Activated naive CD4-positive, alpha-beta T cell treated with anti-CD3 and anti-CD28 coated beads, Interleukin-2, amount 10 ng/mL, durations not matched to agents 7 days and 5 days (primary cell): ENCODE data around the gene SLX9.

Experiments
- CTCF ChIA-PET: fragments of 350-600 bp; sonication (Branson Sonifier 250); formaldehyde crosslinking; loops from one replicate; lab custom pipeline; 2021; ENCODE audit warnings: antibody characterized with exemption; lab: Charles Lee
- DNase-seq: peaks from one replicate; pipeline ENCODE4 v3.0.0-alpha.2; 2020
- H3K27ac Mint-ChIP-seq: one replicate; pipeline ENCODE4 v1.8.0; 2021; ENCODE audit warnings: mild to moderate bottlenecking, moderate library complexity, mixed read lengths
- H3K27me3 Mint-ChIP-seq: one replicate; pipeline ENCODE4 v1.8.0; 2021; ENCODE audit warnings: mild to moderate bottlenecking, mixed read lengths
- H3K36me3 Mint-ChIP-seq: one replicate; pipeline ENCODE4 v1.8.0; 2021; ENCODE audit warnings: mixed read lengths
- H3K4me1 Mint-ChIP-seq: one replicate; pipeline ENCODE4 v1.8.0; 2021; ENCODE audit warnings: mixed read lengths
- H3K4me3 Mint-ChIP-seq: one replicate; pipeline ENCODE4 v1.8.0; 2021; ENCODE audit warnings: mild to moderate bottlenecking, moderate library complexity, mixed read lengths
- H3K9me3 Mint-ChIP-seq: one replicate; pipeline ENCODE4 v1.8.0; 2021; ENCODE audit warnings: mixed read lengths

The SLX9 gene

DNA sequence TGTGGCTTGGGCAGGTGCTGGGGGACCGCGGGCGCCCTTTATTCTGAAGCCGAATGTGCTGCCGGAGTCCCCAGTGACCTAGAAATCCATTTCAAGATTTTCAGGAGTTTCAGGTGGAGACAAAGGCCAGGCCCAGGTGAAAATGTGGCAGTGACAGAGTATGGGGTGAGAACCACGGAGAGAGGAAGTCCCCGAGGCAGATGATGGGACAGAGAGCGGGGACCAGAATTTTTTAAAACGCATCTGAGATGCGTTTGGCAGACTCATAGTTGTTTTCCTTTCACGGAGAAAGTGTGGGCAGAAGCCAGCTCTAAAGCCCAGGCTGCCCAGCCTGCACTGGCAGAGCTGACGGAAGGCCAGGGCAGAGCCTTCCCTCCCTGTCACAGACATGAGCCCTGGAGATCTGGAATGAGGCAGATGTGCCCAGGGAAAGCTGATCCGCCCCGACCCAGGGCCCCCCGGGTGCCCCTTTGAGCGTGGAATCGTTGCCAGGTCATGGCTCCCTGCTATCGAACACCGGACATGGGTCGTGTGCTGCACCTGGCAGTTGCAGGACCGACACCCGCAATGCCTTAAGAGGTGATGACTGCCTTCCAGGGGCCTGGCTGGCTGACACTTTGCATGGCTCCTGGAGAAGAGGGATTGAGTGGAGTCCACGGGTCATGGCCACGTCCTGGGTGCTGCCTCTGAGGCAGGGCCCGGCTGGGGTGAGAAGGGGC, 6.5 kb upstream of the SLX9 start:
- Mint-ChIP-seq H3K36me3 (peaks cover 9% of the 10 kb centered on the region), H3K4me3 (peak overlapping the region; percentile 50), H3K27me3 (no peaks in the 10 kb centered on the region), H3K27ac (no peak overlapping the region), H3K9me3 (peaks cover 3% of the 10 kb centered on the region), H3K4me1 (peaks cover 37% of the 10 kb centered on the region)
- no peak for DNase-seq
- CTCF ChIA-PET = interaction anchor here (1.7 to 4.9 kb wide), 7 partner anchors 16 to 133 kb away, joined by 8 to 68 read pairs (median 16); partner anchors contain the start of gene UBE2G2

DNA sequence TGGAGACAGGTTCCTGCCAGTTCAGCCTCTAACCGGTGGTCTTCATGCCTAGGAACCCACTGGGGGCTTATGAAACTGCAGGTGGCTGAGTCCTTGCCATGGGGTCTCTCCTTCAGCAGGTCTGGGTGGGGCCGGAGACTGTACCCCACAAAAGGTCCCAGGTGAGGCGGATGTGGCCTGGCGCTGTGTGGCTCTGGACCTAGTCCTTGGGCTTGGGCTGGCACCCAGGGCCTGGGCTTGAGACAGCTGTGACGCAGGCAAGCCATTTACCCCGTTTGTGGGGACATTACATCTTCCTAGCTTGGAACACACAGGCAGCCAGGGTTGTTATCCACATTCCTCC, 5.9 kb upstream of the SLX9 start:
- no peak overlapping the region for H3K27ac Mint-ChIP-seq
- H3K36me3 Mint-ChIP-seq = peaks cover 9% of the 10 kb centered on the region
- no peak for DNase-seq
- H3K27me3 Mint-ChIP-seq = no peaks in the 10 kb centered on the region
- H3K4me3 Mint-ChIP-seq = no peak overlapping the region
- CTCF ChIA-PET = interaction anchor here (1.1 to 4.9 kb wide), 4 partner anchors 22 to 134 kb away, joined by 3 to 68 read pairs (median 31); partner anchors contain the start of gene UBE2G2
- H3K9me3 Mint-ChIP-seq = peaks cover 3% of the 10 kb centered on the region
- peaks cover 39% of the 10 kb centered on the region for H3K4me1 Mint-ChIP-seq

DNA sequence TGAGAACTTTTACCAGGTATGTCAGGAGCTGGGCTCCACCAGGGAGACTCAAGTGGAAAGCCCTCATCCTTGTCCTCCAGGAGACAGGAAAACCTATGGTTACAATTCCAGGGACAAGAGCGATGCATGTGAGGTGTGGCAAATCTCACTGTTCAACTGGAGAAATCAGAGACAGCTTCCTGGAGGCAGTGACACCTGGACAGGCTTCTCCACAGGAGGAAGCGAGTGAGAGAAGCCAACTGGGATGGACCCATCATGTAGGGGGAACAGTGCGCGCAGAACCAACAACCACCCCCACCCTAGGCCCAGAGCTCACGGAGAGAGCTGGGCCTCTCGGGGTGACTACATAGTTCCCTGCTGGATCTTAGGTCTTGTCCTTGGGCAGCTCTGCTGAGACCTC, 5.6 kb upstream of the SLX9 start:
- H3K9me3 Mint-ChIP-seq = peaks cover 3% of the 10 kb centered on the region
- H3K4me1 Mint-ChIP-seq = peaks cover 39% of the 10 kb centered on the region
- H3K27me3 Mint-ChIP-seq = no peaks in the 10 kb centered on the region
- H3K36me3 Mint-ChIP-seq = peaks cover 7% of the 10 kb centered on the region
- CTCF ChIA-PET = interaction anchor here (1.1 to 4.9 kb wide), 4 partner anchors 23 to 134 kb away, joined by 3 to 68 read pairs (median 31); partner anchors contain the start of gene UBE2G2
- no peak for DNase-seq
- no peak overlapping the region for H3K27ac Mint-ChIP-seq
- no peak overlapping the region for H3K4me3 Mint-ChIP-seq

DNA sequence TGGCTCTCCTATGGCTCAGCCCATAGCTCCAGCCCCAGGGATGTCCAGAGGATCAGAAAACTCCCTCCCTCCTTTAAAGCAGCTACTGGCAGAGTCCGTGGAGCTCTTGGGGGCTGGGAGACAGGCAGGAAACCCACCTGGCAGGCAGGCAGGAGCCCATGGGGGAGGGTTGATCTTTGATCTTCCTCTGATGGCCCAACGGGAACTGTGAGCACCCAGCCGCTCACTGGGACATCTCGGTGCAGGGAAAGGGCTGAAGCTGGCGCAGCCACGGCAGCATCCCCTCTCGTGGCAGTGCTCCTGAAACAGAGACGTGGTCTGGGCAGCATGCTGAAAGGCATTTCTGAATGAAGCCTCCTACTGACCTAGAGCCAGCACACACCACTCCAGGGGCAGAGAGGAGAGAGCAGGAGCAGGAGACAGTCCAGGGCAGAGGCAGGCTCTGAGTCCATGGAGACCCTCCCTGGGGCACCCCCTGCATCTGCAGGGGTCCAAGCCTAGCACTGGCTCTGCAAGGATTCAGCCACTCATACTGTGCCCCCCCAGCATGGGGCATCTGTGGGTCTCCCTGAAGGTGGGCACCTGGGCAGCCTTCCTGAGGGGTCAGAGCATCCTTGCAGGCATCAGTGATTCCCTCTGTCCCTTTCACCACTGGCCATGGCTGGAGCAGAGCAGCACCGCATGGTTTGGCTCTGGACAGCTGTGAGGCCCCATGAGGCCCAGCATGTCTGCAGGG, 4.9 kb upstream of the SLX9 start:
- H3K4me3 Mint-ChIP-seq = no peak overlapping the region
- H3K27ac Mint-ChIP-seq = no peak overlapping the region
- no peaks in the 10 kb centered on the region for H3K27me3 Mint-ChIP-seq
- H3K4me1 Mint-ChIP-seq = peaks cover 34% of the 10 kb centered on the region
- H3K36me3 Mint-ChIP-seq = peaks cover 2% of the 10 kb centered on the region
- no peaks in the 10 kb centered on the region for H3K9me3 Mint-ChIP-seq
- DNase-seq = no peak
- CTCF ChIA-PET = interaction anchor here (1.1 to 4.9 kb wide), 4 partner anchors 23 to 135 kb away, joined by 3 to 68 read pairs (median 31); partner anchors contain the start of gene UBE2G2

DNA sequence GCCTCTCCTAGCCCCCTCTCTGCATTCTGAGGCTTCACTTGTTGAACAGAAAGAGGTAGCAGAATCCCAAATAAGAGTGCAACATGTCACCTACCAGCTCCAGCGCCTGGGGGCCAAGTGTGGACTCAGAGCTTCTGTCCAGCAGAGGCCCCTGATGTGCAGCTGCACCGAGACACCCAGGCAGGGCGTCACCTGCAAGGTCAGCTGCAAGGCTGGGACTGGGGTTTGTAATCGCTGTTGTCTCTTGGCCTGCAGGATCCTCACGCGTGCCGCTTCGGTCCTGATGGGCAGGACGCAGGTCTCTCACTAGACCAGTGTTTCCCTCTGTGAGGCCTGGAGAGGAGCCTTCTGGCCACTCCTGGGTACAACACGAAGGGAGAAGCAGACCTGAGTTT, 4.3 kb upstream of the SLX9 start:
- peaks cover 2% of the 10 kb centered on the region for H3K36me3 Mint-ChIP-seq
- DNase-seq = no peak
- CTCF ChIA-PET = no interaction called here
- no peaks in the 10 kb centered on the region for H3K27me3 Mint-ChIP-seq
- peaks cover 30% of the 10 kb centered on the region for H3K4me1 Mint-ChIP-seq
- H3K4me3 Mint-ChIP-seq = no peak overlapping the region
- H3K9me3 Mint-ChIP-seq = no peaks in the 10 kb centered on the region
- H3K27ac Mint-ChIP-seq = no peak overlapping the region

DNA sequence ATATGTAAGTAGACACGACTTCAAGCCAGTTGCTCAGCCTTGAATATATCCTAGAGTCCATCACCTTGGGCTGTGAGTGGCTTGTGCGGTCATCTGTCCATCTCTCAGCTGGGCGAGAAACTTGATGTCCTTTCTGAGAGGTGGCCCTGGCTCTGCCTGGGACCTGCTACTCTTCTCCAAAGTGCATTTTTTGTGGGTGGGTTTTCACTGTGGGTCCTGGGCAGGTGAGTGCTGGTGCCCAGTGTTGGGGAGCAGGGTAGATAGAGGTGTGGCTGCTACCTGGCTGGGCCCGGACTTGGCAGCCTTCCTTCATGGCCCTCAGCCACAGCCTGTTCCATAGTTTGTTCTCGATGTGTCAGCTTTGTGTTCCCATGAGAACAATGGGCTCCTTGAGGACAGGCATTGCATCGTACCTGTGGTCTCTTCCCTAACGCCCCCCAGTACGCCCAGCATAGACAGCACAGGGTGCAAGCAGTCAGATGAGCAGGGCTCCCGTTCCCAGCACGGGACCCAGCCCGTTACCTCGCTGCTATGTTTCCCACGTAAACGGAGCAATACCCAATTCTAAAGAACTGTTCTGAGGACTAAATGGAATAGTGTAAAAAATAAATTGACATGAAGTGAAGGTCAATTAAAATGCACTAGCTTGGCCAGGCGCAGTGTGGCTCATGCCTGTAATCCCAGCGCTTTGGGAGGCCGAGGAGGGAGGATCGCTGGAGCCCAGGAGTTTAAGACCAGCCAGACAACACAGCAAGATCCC, 877 bp upstream of the SLX9 start:
- DNase-seq = no peak
- CTCF ChIA-PET = interaction anchor here (1.2 kb wide), 1 partner anchor 138 kb away, joined by 4 read pairs; no protein-coding TSS in a partner anchor
- Mint-ChIP-seq H3K9me3 (no peaks in the 10 kb centered on the region), H3K27ac (peak overlapping the region; percentile 85), H3K4me3 (peak overlapping the region; percentile 84), H3K36me3 (peaks cover 9% of the 10 kb centered on the region), H3K4me1 (peaks cover 45% of the 10 kb centered on the region), H3K27me3 (no peaks in the 10 kb centered on the region)

DNA sequence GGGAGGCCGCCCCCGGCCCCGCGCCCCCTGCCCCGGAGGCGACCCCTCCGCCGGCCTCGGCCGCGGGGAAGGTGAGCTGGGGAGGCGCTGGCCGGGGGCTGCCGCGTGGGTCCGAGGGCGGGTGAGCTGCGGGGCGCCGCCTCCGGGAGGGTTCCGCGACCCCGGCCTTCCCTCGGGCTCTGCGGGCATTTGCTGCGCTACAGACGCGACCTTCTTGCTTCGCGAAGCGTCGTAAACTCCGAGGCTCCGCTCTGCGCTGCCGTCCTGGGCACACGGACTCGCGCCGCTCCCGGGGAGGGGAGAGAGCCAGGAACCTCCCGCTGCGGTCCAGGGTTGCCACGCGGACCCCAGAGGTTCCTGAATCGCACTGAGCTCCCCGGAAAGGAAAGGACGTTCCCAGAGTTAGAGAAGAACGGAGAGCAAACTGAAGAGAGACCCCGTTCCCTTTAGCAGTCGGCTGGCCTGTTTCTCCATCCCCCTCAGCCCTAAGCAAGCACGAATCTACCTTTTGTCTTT, 345 bp downstream of the SLX9 start:
- Mint-ChIP-seq H3K4me3 (peak overlapping the region; percentile 84), H3K27ac (peak overlapping the region; percentile 0), H3K36me3 (peaks cover 18% of the 10 kb centered on the region), H3K4me1 (peaks cover 48% of the 10 kb centered on the region), H3K27me3 (no peaks in the 10 kb centered on the region), H3K9me3 (no peaks in the 10 kb centered on the region)
- no peak for DNase-seq
- CTCF ChIA-PET = interaction anchor here (1.0 to 1.4 kb wide), 3 partner anchors 13 to 188 kb away, joined by 4 read pairs; no protein-coding TSS in a partner anchor

DNA sequence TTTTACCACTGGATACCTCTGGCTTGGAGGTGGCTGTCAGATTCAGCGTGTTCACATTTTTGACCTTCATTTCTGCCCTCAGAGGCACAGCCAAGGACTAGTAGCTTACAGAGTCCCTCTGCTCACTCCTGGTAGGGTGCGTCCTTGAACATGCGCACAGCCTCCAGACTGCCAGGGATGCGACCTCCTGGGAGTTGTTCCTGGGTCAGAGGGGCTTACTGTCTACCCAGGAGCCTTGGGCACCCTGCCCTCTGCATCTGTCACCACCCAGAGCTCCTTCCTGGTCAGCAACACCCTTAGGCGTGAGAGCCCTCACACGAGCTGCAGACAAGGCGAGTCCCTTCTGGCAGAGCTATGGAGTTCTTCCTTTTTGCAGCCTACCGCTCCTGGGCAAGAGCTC, 1.7 kb downstream of the SLX9 start:
- peaks cover 48% of the 10 kb centered on the region for H3K4me1 Mint-ChIP-seq
- no peak overlapping the region for H3K27ac Mint-ChIP-seq
- CTCF ChIA-PET = interaction anchor here (0.7 to 1.4 kb wide), 5 partner anchors 8 to 197 kb away, joined by 3 to 6 read pairs (median 3); no protein-coding TSS in a partner anchor
- H3K36me3 Mint-ChIP-seq = peaks cover 21% of the 10 kb centered on the region
- H3K4me3 Mint-ChIP-seq = peak overlapping the region; percentile 74
- no peaks in the 10 kb centered on the region for H3K27me3 Mint-ChIP-seq
- H3K9me3 Mint-ChIP-seq = no peaks in the 10 kb centered on the region
- DNase-seq = no peak

DNA sequence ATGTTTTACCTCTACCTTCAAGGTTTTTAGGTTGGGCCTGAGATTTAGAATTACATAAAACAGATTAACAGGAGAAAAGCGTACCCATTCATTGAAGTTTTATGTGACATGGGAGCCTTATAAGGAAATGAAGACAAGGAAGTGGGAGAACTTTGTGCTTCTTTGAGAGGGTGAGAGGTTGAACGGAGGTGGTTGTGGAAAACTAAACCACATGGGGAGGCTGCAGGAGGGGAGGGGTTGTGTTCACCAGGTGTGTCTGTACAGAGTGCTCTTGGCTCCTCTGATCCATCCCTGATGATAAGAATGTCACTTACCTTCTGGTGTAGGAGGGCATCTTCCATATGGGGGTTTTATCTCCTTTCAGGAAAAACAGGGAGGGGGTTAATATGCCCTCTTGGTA, 2.7 kb downstream of the SLX9 start:
- no peaks in the 10 kb centered on the region for H3K27me3 Mint-ChIP-seq
- peak overlapping the region; percentile 64 for H3K4me3 Mint-ChIP-seq
- CTCF ChIA-PET = interaction anchor here (0.7 to 14.6 kb wide), 8 partner anchors 10 to 197 kb away, joined by 3 to 231 read pairs (median 3); no protein-coding TSS in a partner anchor
- no peak for DNase-seq
- H3K4me1 Mint-ChIP-seq = peaks cover 54% of the 10 kb centered on the region
- H3K36me3 Mint-ChIP-seq = peaks cover 26% of the 10 kb centered on the region
- no peaks in the 10 kb centered on the region for H3K9me3 Mint-ChIP-seq
- no peak overlapping the region for H3K27ac Mint-ChIP-seq

DNA sequence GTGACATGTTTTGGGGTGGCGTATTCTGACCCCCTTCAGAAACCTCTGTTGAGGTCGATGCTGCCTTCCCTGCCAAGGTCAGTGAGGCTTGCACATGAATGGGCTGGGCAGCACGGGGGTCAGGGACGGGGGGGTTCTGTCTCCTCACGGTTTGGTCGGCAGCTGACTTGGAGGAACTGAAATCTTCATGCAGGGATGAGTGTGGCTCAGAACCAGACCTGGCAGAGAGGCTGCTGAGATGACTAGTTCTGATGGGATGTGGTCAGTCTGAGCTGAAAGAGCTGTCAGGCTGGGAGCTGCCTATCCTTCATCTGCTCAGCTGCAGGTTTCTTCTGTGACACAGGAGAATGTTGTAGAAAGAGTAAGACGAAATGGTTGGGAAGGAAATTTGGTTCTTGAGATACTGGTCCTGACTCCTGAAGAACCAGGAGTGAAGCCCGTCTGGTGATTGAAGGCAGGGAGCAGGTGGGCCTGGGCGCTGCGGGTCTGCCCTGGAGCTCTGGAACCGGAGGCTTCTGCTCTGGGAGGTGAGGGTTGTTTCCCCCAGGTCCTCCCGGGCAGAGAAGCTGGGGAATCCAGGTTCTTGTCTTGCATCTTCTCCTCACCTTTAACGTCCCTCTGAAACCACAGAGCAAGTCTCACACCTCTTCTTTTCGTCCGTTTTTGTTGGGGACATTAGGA, 3.3 kb downstream of the SLX9 start:
- no peak overlapping the region for H3K27ac Mint-ChIP-seq
- H3K4me3 Mint-ChIP-seq = no peak overlapping the region
- no peaks in the 10 kb centered on the region for H3K9me3 Mint-ChIP-seq
- no peaks in the 10 kb centered on the region for H3K27me3 Mint-ChIP-seq
- no peak for DNase-seq
- CTCF ChIA-PET = interaction anchor here (1.0 to 14.6 kb wide), 5 partner anchors 11 to 197 kb away, joined by 3 to 231 read pairs (median 3); no protein-coding TSS in a partner anchor
- H3K4me1 Mint-ChIP-seq = peaks cover 54% of the 10 kb centered on the region
- peaks cover 28% of the 10 kb centered on the region for H3K36me3 Mint-ChIP-seq

DNA sequence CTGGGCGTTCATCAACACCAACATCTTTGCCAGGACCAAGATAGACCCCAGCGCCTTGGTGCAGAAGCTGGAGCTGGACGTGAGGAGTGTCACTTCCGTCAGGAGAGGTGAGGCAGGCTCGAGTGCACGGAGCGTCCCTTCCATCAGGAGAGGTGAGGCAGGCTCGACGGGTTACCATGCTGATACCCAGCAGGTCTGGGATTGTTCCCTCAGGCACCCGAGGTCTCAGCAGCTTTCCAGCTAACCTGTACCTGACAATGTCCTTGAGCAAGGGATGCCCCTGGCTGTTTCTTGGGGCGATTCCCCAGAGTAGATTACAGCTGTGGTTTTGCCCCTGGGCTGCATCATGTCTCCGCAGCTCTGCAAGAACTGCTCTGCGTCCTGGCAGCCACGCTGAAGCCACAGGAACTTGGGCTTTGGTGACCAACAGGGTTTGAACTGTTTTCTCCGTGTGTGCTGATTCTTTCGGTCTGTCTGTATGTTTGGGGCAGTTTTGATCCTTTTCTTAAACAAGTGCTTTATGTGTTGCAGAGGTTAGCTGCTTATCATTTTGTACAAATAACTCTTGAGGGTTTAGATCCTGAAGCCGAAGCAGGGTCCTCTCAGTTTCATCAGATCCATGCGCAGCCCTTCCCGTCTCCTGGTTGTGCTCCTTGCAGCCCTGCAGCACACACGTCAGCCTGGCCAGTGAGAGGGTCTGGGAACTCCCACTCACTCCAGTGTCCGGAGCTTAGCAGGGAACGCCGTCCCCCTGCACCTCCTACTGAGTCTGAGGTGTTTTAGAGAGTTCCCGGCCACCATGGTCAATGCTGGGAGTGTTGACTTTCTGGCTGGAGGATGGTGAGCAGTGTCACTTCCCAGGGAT, 4.1 kb downstream of the SLX9 start:
- Mint-ChIP-seq H3K36me3 (peaks cover 28% of the 10 kb centered on the region), H3K27me3 (no peaks in the 10 kb centered on the region), H3K4me3 (no peak overlapping the region), H3K27ac (no peak overlapping the region), H3K9me3 (no peaks in the 10 kb centered on the region), H3K4me1 (peaks cover 46% of the 10 kb centered on the region)
- DNase-seq = no peak
- CTCF ChIA-PET = interaction anchor here (0.6 to 14.6 kb wide), 5 partner anchors 33 to 196 kb away, joined by 3 to 231 read pairs (median 3); no protein-coding TSS in a partner anchor

DNA sequence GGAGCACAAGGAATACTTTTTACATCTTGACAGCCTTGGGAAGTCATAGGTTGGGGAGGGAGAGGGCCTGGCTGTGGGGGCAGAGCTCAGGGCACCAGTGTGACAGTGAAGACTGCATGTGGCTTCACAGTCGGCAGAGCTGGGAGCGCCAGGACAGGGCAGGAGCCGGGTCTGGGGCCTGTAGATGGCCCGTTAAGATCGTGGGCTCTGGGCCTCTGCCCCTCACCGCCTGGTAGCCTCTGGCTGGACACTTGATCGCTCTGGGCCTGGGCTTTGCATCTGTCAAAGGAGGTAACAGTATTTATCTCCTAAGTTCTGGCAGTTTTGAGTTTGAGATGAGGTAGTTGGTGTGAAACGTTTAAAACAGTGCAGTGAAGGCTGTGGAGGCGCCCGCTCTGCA, 4.8 kb downstream of the SLX9 start:
- CTCF ChIA-PET = interaction anchor here (11.2 to 14.6 kb wide), 2 partner anchors 184 to 195 kb away, joined by 155 to 231 read pairs; no protein-coding TSS in a partner anchor
- DNase-seq = no peak
- peak overlapping the region; percentile 45 for H3K27ac Mint-ChIP-seq
- peaks cover 26% of the 10 kb centered on the region for H3K36me3 Mint-ChIP-seq
- peaks cover 42% of the 10 kb centered on the region for H3K4me1 Mint-ChIP-seq
- H3K27me3 Mint-ChIP-seq = no peaks in the 10 kb centered on the region
- no peaks in the 10 kb centered on the region for H3K9me3 Mint-ChIP-seq
- H3K4me3 Mint-ChIP-seq = no peak overlapping the region
